GM12872 (cell line): ENCODE data around the gene MAL.

ENCODE experiments used
- TF ChIP-seq, protein P1 (sequence below): IDR thresholded peaks from 3 replicates; pipeline ENCODE4 v1.5.1; 2011; ENCODE audit warnings: low read depth, mild to moderate bottlenecking, low read length, moderate library complexity; ENCODE audit not compliant: insufficient read depth

The MAL gene

DNA sequence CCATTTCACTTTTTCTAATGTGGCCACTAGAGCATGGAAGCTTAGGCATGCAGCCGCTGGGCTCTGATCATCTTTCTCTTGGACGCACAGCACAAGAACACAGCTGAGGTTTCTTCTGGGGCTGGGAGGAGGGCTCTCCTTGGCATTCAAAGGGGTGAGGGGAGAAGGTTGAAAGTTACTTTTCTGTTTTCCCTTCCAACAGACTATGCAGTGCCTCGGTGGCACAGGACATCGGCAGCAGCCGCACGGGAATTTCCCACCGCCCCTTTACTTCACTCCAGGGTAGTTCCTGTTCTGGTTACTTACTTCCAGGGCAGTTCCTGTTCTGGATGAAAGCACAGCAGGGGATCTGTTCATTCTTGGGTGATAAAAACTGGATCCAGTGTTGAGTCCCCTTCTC lies 18.9 kb upstream of the MAL start:
- TF ChIP-seq, protein P1, sequence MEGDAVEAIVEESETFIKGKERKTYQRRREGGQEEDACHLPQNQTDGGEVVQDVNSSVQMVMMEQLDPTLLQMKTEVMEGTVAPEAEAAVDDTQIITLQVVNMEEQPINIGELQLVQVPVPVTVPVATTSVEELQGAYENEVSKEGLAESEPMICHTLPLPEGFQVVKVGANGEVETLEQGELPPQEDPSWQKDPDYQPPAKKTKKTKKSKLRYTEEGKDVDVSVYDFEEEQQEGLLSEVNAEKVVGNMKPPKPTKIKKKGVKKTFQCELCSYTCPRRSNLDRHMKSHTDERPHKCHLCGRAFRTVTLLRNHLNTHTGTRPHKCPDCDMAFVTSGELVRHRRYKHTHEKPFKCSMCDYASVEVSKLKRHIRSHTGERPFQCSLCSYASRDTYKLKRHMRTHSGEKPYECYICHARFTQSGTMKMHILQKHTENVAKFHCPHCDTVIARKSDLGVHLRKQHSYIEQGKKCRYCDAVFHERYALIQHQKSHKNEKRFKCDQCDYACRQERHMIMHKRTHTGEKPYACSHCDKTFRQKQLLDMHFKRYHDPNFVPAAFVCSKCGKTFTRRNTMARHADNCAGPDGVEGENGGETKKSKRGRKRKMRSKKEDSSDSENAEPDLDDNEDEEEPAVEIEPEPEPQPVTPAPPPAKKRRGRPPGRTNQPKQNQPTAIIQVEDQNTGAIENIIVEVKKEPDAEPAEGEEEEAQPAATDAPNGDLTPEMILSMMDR = no peak

DNA sequence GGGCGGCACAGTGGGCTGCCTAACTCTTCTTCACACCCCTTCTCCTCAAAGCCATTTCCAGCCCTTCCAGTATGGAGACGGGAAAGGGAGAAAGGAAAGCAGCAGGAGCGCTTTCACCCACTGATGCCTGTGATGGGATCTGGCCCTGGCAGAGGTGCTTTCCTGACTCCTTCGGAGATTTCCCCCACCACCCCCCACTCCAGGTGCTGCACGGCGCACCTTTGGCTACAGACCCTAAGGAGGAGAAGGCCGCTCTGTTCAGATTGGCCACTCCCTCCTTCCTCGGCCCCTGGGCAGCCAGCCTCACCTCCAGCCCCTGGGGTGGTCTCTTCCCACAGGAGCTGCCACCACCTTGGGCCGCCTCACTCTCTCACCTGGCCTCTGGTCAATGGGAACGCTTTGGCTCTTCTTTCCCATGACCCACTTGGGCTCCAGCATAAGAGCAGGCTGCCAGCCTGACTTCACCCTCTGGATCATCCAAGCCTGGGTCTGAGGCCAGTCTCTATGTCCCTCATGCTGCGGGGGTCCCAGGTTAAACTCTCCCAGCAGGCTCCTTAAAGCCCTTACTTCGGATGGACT lies 18.4 kb upstream of the MAL start:
- TF ChIP-seq, protein P1 = no peak

DNA sequence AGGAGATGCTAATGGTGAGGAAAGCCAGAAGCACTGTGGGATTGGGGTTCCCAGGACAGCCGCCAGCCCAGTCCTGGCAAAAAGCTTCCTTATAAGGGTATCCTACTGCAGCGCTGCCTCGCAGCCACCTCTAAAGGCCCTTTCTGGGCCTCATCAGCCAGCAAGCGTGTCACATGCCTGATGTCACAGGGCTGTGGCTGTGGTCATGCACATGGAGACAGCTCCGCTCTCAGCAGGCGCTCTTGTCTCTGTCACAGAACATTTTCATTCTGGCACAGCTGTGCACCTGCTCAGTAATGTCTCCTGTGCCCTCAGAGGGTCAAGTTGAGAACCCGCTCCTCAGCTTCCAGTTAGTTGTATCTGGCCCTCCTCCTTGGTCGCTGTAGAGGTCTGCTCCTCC lies 17.7 kb upstream of the MAL start:
- TF ChIP-seq, protein P1 = no peak

DNA sequence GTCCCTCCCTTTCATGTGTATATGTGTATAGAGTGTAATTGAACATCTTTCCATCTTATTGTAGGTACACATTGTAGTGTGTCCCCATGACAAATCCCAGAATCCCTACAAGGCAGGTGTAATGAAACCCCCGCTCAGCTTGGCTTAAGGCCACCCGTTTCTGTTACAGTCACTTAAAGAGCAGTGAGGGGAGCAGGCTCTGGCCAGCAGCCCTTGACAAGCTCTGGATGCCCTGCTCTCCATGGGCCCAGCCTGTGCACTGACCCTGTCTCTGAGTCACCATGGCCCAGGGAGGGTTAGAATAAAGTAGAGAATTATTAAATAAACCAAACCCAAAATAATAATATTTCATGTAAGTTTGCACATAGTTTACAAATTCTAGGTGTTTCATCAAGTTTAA lies 17.2 kb upstream of the MAL start:
- TF ChIP-seq, protein P1 = no peak

DNA sequence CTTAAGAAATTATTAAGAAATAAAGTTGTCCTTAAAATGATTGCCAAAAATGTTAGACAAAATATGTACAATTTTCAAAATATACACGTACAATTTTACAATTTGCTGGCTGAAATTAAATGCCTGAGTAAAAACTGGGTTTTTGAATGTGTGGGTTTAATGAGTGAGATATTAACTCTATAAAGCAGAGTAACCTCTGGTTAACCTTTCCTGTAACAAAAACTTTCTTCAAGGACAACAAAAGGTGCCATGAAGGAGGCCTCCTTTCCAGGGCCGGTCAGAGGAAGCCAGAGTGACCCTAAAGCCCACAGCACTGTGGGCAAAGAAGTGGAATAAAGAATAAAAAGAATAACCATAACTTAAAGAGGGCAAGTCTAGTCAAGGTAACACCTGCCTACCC lies 16.5 kb upstream of the MAL start:
- TF ChIP-seq, protein P1 = no peak

DNA sequence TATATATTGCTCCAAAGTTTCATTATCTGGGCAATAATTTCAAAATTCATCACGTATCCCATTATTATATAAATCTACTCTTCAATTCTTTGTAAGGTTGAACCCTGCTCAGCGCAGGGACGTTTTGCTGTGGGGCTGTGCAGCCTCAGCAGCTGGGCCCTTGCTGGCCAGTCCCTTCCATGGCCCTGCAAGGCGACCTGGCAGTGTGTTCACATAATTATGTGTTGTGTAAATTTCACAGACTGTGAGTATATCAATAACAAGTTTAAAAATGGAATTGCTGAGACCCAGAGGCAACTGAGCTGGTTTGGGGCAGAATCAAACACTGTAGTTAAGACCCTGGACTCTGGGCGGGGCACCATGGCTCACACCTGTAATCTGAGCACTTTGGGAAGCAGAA lies 16.1 kb upstream of the MAL start:
- TF ChIP-seq, protein P1 = no peak

DNA sequence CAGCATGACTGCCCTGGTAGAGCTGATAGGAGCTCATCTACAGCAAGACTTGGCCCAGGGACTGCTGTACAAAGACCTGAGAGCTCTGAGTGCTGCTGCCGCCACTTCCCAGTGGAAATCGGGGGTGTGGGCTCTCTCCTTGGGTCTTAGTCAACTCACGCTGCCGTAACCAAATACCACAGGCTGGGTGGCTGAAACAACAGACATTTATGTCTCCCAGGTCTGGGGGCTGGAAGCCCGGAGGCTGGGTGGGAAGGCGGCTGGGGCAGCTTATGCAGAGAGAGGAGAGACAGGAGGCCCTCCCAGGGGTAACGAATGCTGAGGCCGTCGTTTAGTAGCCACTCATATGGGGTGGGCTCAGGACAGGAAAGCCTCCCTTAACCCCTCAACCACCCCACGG lies 15.4 kb upstream of the MAL start:
- TF ChIP-seq, protein P1 = no peak

DNA sequence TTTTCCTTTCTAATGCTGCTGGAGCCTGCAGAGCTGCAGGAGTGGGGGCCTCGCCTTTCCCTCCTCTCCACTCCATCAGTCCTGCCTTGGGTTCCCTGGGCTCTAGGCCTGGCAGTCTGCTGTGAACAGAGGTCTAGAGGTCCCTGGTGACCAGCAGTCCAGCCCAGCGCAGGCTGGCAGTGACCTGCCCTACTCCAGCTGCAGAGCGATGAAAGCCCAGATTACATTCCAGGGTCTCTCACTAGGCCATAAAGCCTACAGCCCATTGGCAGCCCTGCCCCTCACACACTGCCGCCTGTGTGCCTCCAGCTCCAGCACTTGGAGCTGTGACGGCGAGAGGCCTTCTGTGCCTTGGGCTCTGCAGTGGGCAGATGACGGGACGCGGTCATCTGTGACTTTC lies 14.8 kb upstream of the MAL start:
- TF ChIP-seq, protein P1 = no peak
